Suppressor macrophage (primary cell): Measurements from ENCODE around the gene SLC25A12.

Source experiments
- DNase-seq, 4 experiments: peaks; one replicate each; pipeline ENCODE4 v3.0.0-alpha.2; 2020 to 2022

The SLC25A12 gene

GRCh38 chr2:171889333-171889732 lies 4.7 kb downstream of the SLC25A12 start:
- DNase-seq: no peak

GRCh38 chr2:171883275-171883893 lies 10.7 kb downstream of the SLC25A12 start:
- no peak for DNase-seq

- no peak for DNase-seq
These were observed 11.8 kb downstream of the SLC25A12 start for GRCh38 chr2:171882089-171882769.

- DNase-seq: no peak
These were observed 13.3 kb downstream of the SLC25A12 start for GRCh38 chr2:171880774-171881173.

GRCh38 chr2:171879865-171880264 lies 14.2 kb downstream of the SLC25A12 start:
- DNase-seq: no peak

- DNase-seq: no peak
These were observed 15.5 kb downstream of the SLC25A12 start for GRCh38 chr2:171878481-171878993.

GRCh38 chr2:171874963-171875362 lies 19.1 kb downstream of the SLC25A12 start:
- DNase-seq: no peak

- no peak for DNase-seq
These were observed 19.5 kb downstream of the SLC25A12 start for GRCh38 chr2:171874517-171874916.

GRCh38 chr2:171864357-171864985 lies 29.6 kb downstream of the SLC25A12 start:
- DNase-seq: no peak

- DNase-seq: no peak
These were observed 31.5 kb downstream of the SLC25A12 start for GRCh38 chr2:171862501-171862900.

GRCh38 chr2:171858397-171858958 lies 35.6 kb downstream of the SLC25A12 start:
- no peak for DNase-seq

GRCh38 chr2:171855401-171855800 lies 38.6 kb downstream of the SLC25A12 start:
- DNase-seq: no peak

- no peak for DNase-seq
These were observed 41.6 kb downstream of the SLC25A12 start for GRCh38 chr2:171852366-171852888.

GRCh38 chr2:171847627-171848026 lies 46.4 kb downstream of the SLC25A12 start:
- no peak for DNase-seq

GRCh38 chr2:171846894-171847293 lies 47.1 kb downstream of the SLC25A12 start:
- DNase-seq: peak in 2 of 4 experiments; percentile 7 to 10

GRCh38 chr2:171841996-171842395 lies 52.0 kb downstream of the SLC25A12 start:
- no peak for DNase-seq

- DNase-seq: no peak
These were observed 56.3 kb downstream of the SLC25A12 start for GRCh38 chr2:171837736-171838135.

GRCh38 chr2:171836146-171836910 lies 57.7 kb downstream of the SLC25A12 start:
- DNase-seq: no peak

GRCh38 chr2:171835386-171835785 lies 58.7 kb downstream of the SLC25A12 start:
- DNase-seq: no peak

- DNase-seq: no peak
These were observed 59.8 kb downstream of the SLC25A12 start for GRCh38 chr2:171834286-171834685.

GRCh38 chr2:171832489-171832888 lies 61.6 kb downstream of the SLC25A12 start:
- DNase-seq: no peak

- DNase-seq: no peak
These were observed 64.0 kb downstream of the SLC25A12 start for GRCh38 chr2:171830039-171830438.
